IMR-90 (cell line): ENCODE measurements around the gene AVPR2. TPM values are rescaled to one million over a fixed set of nuclear protein-coding genes. Genes with fewer than 3 reads are reported as not detected.

Experiments
- ATAC-seq: fragments of 200-7000 bp; cut with Tn5 transposase; 2 replicates; pipeline ENCODE4 v1.9.1; 2020; ENCODE audit warnings: low read depth, mild to moderate bottlenecking, moderate library complexity
- BruUV-seq: library from RNA; stranded (reverse); fragments of 400-500 nt; replicated peaks from 2 replicates; lab custom pipeline; 2021; lab: Mats Ljungman, UMichigan
- CTCF ChIA-PET: fragments of 300-600 bp; formaldehyde crosslinking; extraction: SDS; loops from one replicate; lab custom pipeline; 2021; ENCODE audit warnings: antibody characterized with exemption; lab: Yijun Ruan, JAX
- POLR2A ChIA-PET: fragments of 300-600 bp; sonication (Branson Sonifier 250); formaldehyde crosslinking; loops from one replicate; lab custom pipeline; 2022; ENCODE audit warnings: antibody characterized with exemption; ENCODE audit not compliant: unreplicated experiment; lab: Charles Lee
- DNase-seq: peaks from one replicate; pipeline ENCODE4 v3.0.0; 2013
- H2AFZ ChIP-seq: replicated peaks from 2 replicates; pipeline ENCODE3; 2013; ENCODE audit warnings: low read length, mild to moderate bottlenecking; ENCODE audit not compliant: poor library complexity
- H2AK5ac ChIP-seq: 2 replicates; pipeline ENCODE4 v1.6.1; 2013; ENCODE audit warnings: low read depth, low read length, inconsistent platforms
- H2AK9ac ChIP-seq: replicated peaks from 2 replicates; pipeline ENCODE3; 2013; ENCODE audit warnings: mild to moderate bottlenecking, low read depth, low read length, moderate library complexity; ENCODE audit not compliant: poor library complexity
- H2BK120ac ChIP-seq: 2 replicates; pipeline ENCODE4 v1.6.1; 2013; ENCODE audit warnings: low read depth, low read length, inconsistent platforms
- H2BK15ac ChIP-seq: 3 replicates; pipeline ENCODE4 v1.6.1; 2013; ENCODE audit warnings: low read depth, low read length, inconsistent platforms
- H2BK20ac ChIP-seq: 2 replicates; pipeline ENCODE4 v1.6.1; 2013; ENCODE audit warnings: low read depth, mild to moderate bottlenecking, inconsistent platforms, low read length, moderate library complexity
- H2BK5ac ChIP-seq: 2 replicates; pipeline ENCODE4 v1.6.1; 2013; ENCODE audit warnings: mild to moderate bottlenecking, low read depth, low read length, inconsistent platforms; ENCODE audit not compliant: poor library complexity, severe bottlenecking
- H3K14ac ChIP-seq: replicated peaks from 2 replicates; pipeline ENCODE4 v1.6.1; 2013; ENCODE audit warnings: low read depth, low read length, inconsistent platforms
- H3K18ac ChIP-seq: 2 replicates; pipeline ENCODE4 v1.6.1; 2013; ENCODE audit warnings: low read depth, low read length, control low read depth
- H3K23ac ChIP-seq: 2 replicates; pipeline ENCODE4 v1.6.1; 2013; ENCODE audit warnings: low read depth, low read length, inconsistent platforms
- H3K27ac ChIP-seq: 2 replicates; pipeline ENCODE4 v1.5.1; 2013; ENCODE audit warnings: mild to moderate bottlenecking, control low read depth, low read length; ENCODE audit not compliant: insufficient read depth
- H3K27me3 ChIP-seq: 2 replicates; pipeline ENCODE4 v1.6.1; 2013; ENCODE audit warnings: low read length; ENCODE audit not compliant: control insufficient read depth, insufficient read depth
- H3K36me3 ChIP-seq: 2 replicates; pipeline ENCODE4 v1.6.1; 2013; ENCODE audit warnings: low read length, mixed read lengths; ENCODE audit not compliant: control insufficient read depth, insufficient read depth
- H3K4ac ChIP-seq: 2 replicates; pipeline ENCODE4 v1.6.1; 2013; ENCODE audit warnings: low read depth, low read length, inconsistent platforms
- H3K4me1 ChIP-seq: 2 replicates; pipeline ENCODE4 v1.6.1; 2013; ENCODE audit warnings: low read length, mixed read lengths; ENCODE audit not compliant: control insufficient read depth, insufficient read depth
- H3K4me2 ChIP-seq: 2 replicates; pipeline ENCODE4 v1.6.1; 2013; ENCODE audit warnings: low read depth, mild to moderate bottlenecking, control low read depth, low read length, moderate library complexity
- H3K4me3 ChIP-seq: 2 replicates; pipeline ENCODE4 v1.5.1; 2013; ENCODE audit warnings: low read depth, mild to moderate bottlenecking, control low read depth, low read length, moderate library complexity; ENCODE audit not compliant: insufficient read depth
- H3K56ac ChIP-seq: 2 replicates; pipeline ENCODE4 v1.6.1; 2013; ENCODE audit warnings: low read length, inconsistent platforms; ENCODE audit not compliant: insufficient read depth; ENCODE audit errors: extremely low read depth
- H3K79me1 ChIP-seq, 2 experiments: 2 replicates each; pipeline ENCODE4 v1.6.1; 2013; ENCODE audit warnings: low read length in 2 of 2, inconsistent platforms in 1 of 2, low read depth in 1 of 2
- H3K9ac ChIP-seq: 2 replicates; pipeline ENCODE4 v1.6.1; 2013; ENCODE audit warnings: low read depth, low read length, control low read depth
- H3K9me1 ChIP-seq: 2 replicates; pipeline ENCODE4 v1.6.1; 2013; ENCODE audit warnings: low read length, inconsistent platforms; ENCODE audit not compliant: insufficient read depth
- H3K9me3 ChIP-seq: 2 replicates; pipeline ENCODE4 v1.6.1; 2013; ENCODE audit warnings: low read length; ENCODE audit not compliant: control insufficient read depth, insufficient read depth
- H4K20me1 ChIP-seq: 2 replicates; pipeline ENCODE4 v1.6.1; 2013; ENCODE audit warnings: low read length, inconsistent platforms; ENCODE audit not compliant: insufficient read depth
- H4K5ac ChIP-seq: 2 replicates; pipeline ENCODE4 v1.6.1; 2013; ENCODE audit warnings: mild to moderate bottlenecking, low read depth, low read length, control low read depth
- H4K8ac ChIP-seq, 2 experiments: 2 replicates each; pipeline ENCODE4 v1.6.1; 2013; ENCODE audit warnings: low read depth in 2 of 2, low read length in 2 of 2, control low read depth in 1 of 2, inconsistent platforms in 1 of 2
- H4K91ac ChIP-seq: 2 replicates; pipeline ENCODE4 v1.6.1; 2013; ENCODE audit warnings: low read depth, low read length, inconsistent platforms; ENCODE audit not compliant: insufficient read depth
- CHD1 ChIP-seq: IDR thresholded peaks from 2 replicates; pipeline ENCODE4 v1.6.1; 2012; ENCODE audit warnings: low read depth, low read length, improper control_type of control experiment
- CTCF ChIP-seq: conservative IDR thresholded peaks from 2 replicates; pipeline ENCODE4 v1.5.1; 2012; ENCODE audit warnings: mild to moderate bottlenecking, low read depth, low read length, improper control_type of control experiment
- FOS ChIP-seq: fragments of 150-350 bp; IDR thresholded peaks from 2 replicates; pipeline ENCODE4 v1.6.1; 2016; ENCODE audit warnings: low read depth, low read length
- MAZ ChIP-seq: IDR thresholded peaks from 2 replicates; pipeline ENCODE4 v1.6.1; 2012; ENCODE audit warnings: low read depth, mild to moderate bottlenecking, low read length, improper control_type of control experiment, moderate library complexity, borderline replicate concordance
- MXI1 ChIP-seq: IDR thresholded peaks from 2 replicates; pipeline ENCODE4 v1.6.1; 2012; ENCODE audit warnings: low read depth, mild to moderate bottlenecking, low read length, moderate library complexity, borderline replicate concordance
- NFE2L2 ChIP-seq: fragments of 150-350 bp; IDR thresholded peaks from 2 replicates; pipeline ENCODE4 v1.6.1; 2016; ENCODE audit warnings: low read depth, mild to moderate bottlenecking, low read length
- POLR2A ChIP-seq: IDR thresholded peaks from 2 replicates; pipeline ENCODE4 v1.6.1; 2012; ENCODE audit warnings: mild to moderate bottlenecking, low read depth, low read length
- RCOR1 ChIP-seq: IDR thresholded peaks from 2 replicates; pipeline ENCODE4 v1.6.1; 2012; ENCODE audit warnings: mild to moderate bottlenecking, low read length, improper control_type of control experiment; ENCODE audit not compliant: insufficient replicate concordance
- RFX5 ChIP-seq: IDR thresholded peaks from 2 replicates; pipeline ENCODE4 v1.8.0; 2012; ENCODE audit warnings: low read depth, mild to moderate bottlenecking, low read length, moderate library complexity
- SMC3 ChIP-seq: fragments of 150-350 bp; IDR thresholded peaks from 2 replicates; pipeline ENCODE4 v1.6.1; 2016; ENCODE audit warnings: low read depth, mild to moderate bottlenecking, antibody characterized with exemption, low read length, moderate library complexity
- WGBS, 2 experiments: methylation state at CpG; one replicate each; pipeline versions ENCODE4 v1.1.5 to v1.1.7; 2013; ENCODE audit warnings: missing lambda C conversion rate in 2 of 2; ENCODE audit not compliant: insufficient read length in 1 of 2; ENCODE audit errors: extremely low coverage in 2 of 2; 5-methylcytosine and 5-hydroxymethylcytosine counted together
- dilution Hi-C: fragments of 300-500 bp; cut with HindIII; formaldehyde crosslinking; loops from one replicate; pipeline ENCODE4 v1.14.3; 2018; ENCODE audit warnings: low sequenced_read_pairs; ENCODE audit not compliant: unreplicated experiment
- in situ Hi-C: fragments of 300-500 bp; cut with MboI; formaldehyde crosslinking; loops from 3 replicates; pipeline ENCODE4 v1.14.3; 2019; ENCODE audit warnings: low sequenced_read_pairs, inconsistent platforms, mixed read lengths
- intact Hi-C: fragments of 100-400 bp; cut with micrococcal nuclease; formaldehyde crosslinking; loops from 2 replicates; pipeline ENCODE4 v1.10.0; 2022
- polyA plus RNA-seq, 3 experiments: library from polyadenylated mRNA; depleted of rRNA; stranded (reverse); fragments of >200 nt; gene quantifications; 2 replicates each; pipeline ENCODE4 v1.2.3, GENCODE V29; 2012; ENCODE audit warnings: low replicate concordance in 1 of 3
- total RNA-seq: library from RNA; depleted of rRNA; stranded (reverse); fragments of >200 nt; gene quantifications from 2 replicates; pipeline ENCODE4 v1.2.3, GENCODE V29; 2012

The AVPR2 gene
- total and polyA plus RNA-seq, 2 of the 4 experiments (the other 2 are of a cell fraction): not detected

GRCh38 chrX:153907456-153907855 is 3.0 kb downstream of the AVPR2 start:
- in situ Hi-C loops: loop anchor here (25.0 kb wide), 1 partner anchor 945 kb away; no protein-coding TSS in a partner anchor
- no peak for DNase-seq
- no peak overlapping the region for H3K14ac ChIP-seq
- no peaks in the 10 kb centered on the region for H3K36me3 ChIP-seq
- no peak overlapping the region for H4K91ac ChIP-seq
- H2AK5ac ChIP-seq: no peak overlapping the region
- no peaks in the 10 kb centered on the region for H4K20me1 ChIP-seq
- no peak overlapping the region for H2AFZ ChIP-seq
- H3K4me3 ChIP-seq: no peak overlapping the region
- no peak overlapping the region for H2BK20ac ChIP-seq
- no peak overlapping the region for H4K8ac ChIP-seq
- CTCF ChIA-PET: no interaction called here
- H3K56ac ChIP-seq: no peak overlapping the region
- no peak overlapping the region for H2BK120ac ChIP-seq
- no peak overlapping the region for H3K27ac ChIP-seq
- H2BK15ac ChIP-seq: no peak overlapping the region
- no peak overlapping the region for H4K5ac ChIP-seq
- no peak for ATAC-seq
- H3K4me2 ChIP-seq: no peak overlapping the region
- H3K18ac ChIP-seq: no peak overlapping the region
- H3K9ac ChIP-seq: no peak overlapping the region
- intact Hi-C loops: no loop called here
- no peaks in the 10 kb centered on the region for H3K4me1 ChIP-seq
- H3K79me1 ChIP-seq: no peaks in the 10 kb centered on the region
- H3K9me1 ChIP-seq: no peaks in the 10 kb centered on the region
- POLR2A ChIA-PET: no interaction called here
- no peaks in the 10 kb centered on the region; the same call in 1 of the 2 replicates for H3K9me3 ChIP-seq
- dilution Hi-C loops: no loop called here
- TF ChIP-seq POLR2A: no peak
- TF ChIP-seq CHD1: no peak
- no peak for TF ChIP-seq MXI1
- no peak for TF ChIP-seq RFX5
- TF ChIP-seq FOS: no peak
- no peak for TF ChIP-seq MAZ
- TF ChIP-seq SMC3: no peak
- TF ChIP-seq RCOR1: no peak
- TF ChIP-seq NFE2L2: no peak
- no peak for TF ChIP-seq CTCF
- H3K27me3 ChIP-seq: peaks cover 6% of the 10 kb centered on the region
- H3K23ac ChIP-seq: no peak overlapping the region
- WGBS, 2 experiments: no CpG with 5 or more reads among the region's 12 CpGs
- H2BK5ac ChIP-seq: no peak overlapping the region
- H2AK9ac ChIP-seq: no peak overlapping the region
- no TSS peak for BruUV-seq
- H3K4ac ChIP-seq: no peak overlapping the region
